ENCODE measurements around the gene LOX. TPM values are rescaled to one million over a fixed set of nuclear protein-coding genes. Genes with fewer than 3 reads are reported as not detected.

LOX gene
- total and polyA plus RNA-seq, 9 of the 15 experiments (the other 6 are each of a cell fraction or from before 2014, with no cell fraction given), result 0.06 to 0.09 TPM; not detected in 7

- Histone ChIP-seq H3K27ac (ENCODE audit: extremely low read depth, low read depth, low read length) (no peak overlapping the region), H3K4me3 (no peak overlapping the region), H3K4me1 (replicated peaks in 1 of 2; ENCODE audit: control insufficient read depth in 2 of 2, insufficient read depth in 2 of 2, low read length in 2 of 2) (no peaks in the 10 kb centered on the region), H3K9ac (ENCODE audit: insufficient read depth in 1 of 2, low read depth in 2 of 2, low read length in 2 of 2) (no peak overlapping the region), H4K20me1 (replicated peaks; ENCODE audit: control insufficient read depth, insufficient read depth, low read length) (no peaks in the 10 kb centered on the region), H3K27me3 (ENCODE audit: control insufficient read depth in 2 of 2, insufficient read depth in 2 of 2, low read length in 2 of 2) (no peaks in the 10 kb centered on the region), H3K36me3 (ENCODE audit: control insufficient read depth, insufficient read depth, low read length) (0 out of 3 replicates have a peak, but pooled peaks cover 3% of the 10 kb centered on the region), H2AFZ (ENCODE audit: low read depth, low read length) (no peak overlapping the region), H3K9me1 (ENCODE audit: control insufficient read depth, insufficient read depth, low read length) (no peaks in the 10 kb centered on the region), H3K9me3 (replicated peaks; ENCODE audit: control insufficient read depth, insufficient read depth, low read depth, low read length) (no peaks in the 10 kb centered on the region), H3K4me2 (ENCODE audit: insufficient read depth, low read length) (no peak overlapping the region), H3K79me2 (ENCODE audit: control insufficient read depth, insufficient read depth, low read length) (no peaks in the 10 kb centered on the region)
- TF ChIP-seq MIER1 (IDR thresholded peaks at IDR 0.05; ENCODE audit: low read depth) (no peak), MEIS2 (IDR thresholded peaks at IDR 0.05; ENCODE audit: partially characterized antibody) (peak; percentile 17), RNF2 (IDR thresholded peaks at IDR 0.05) (no peak)
- TF ChIP-seq, protein P1, sequence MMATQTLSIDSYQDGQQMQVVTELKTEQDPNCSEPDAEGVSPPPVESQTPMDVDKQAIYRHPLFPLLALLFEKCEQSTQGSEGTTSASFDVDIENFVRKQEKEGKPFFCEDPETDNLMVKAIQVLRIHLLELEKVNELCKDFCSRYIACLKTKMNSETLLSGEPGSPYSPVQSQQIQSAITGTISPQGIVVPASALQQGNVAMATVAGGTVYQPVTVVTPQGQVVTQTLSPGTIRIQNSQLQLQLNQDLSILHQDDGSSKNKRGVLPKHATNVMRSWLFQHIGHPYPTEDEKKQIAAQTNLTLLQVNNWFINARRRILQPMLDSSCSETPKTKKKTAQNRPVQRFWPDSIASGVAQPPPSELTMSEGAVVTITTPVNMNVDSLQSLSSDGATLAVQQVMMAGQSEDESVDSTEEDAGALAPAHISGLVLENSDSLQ (IDR thresholded peaks at IDR 0.05), result 0 out of 2 replicates have a peak, but pooled peaks have one; percentile 6
- POLR2A ChIA-PET, result interaction anchor here (0.6 to 1.7 kb wide), 3 partner anchors 15 to 654 kb away, joined by 3 to 4 read pairs (median 4); no protein-coding TSS in a partner anchor
- 27% methylated on average over 4 of the region's 4 CpGs for WGBS (ENCODE audit: insufficient coverage, low coverage, missing lambda C conversion rate)
- intact Hi-C loops (cut with micrococcal nuclease), result no loop called here
- DNase-seq (ENCODE audit: extremely low read depth in 1 of 4, low spot score in 3 of 4) (no peak), ATAC-seq (no peak), FAIRE-seq (no peak)
- CTCF ChIA-PET (ENCODE audit: low intra/inter-chr PET ratio), result no interaction called here
- BruUV-seq (replicated peaks), result no TSS peak
- in situ Hi-C loops (cut with MboI), result no loop called here
Measured at GRCh38 chr5:122036326-122036725, 41.7 kb downstream of the LOX start.

DNA sequence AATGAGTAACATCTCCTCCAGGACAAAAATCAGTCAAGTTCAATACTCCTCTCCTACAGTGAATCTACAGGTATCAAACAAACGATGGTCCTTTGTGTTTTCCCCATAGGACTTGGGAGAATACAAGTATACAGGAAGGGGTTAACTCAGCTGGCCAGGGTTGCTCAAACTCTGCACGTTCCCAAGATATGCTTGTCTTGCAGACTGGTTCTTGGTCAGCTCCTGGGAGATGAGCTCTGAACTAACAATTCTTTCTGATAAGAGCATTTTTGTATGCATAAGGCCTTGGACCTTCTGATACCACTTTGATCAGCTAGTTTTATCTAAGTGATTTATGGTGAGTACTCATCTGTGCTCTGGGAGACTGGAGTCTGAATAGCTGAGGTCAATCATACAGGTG lies 42.1 kb downstream of the LOX start:
- CTCF ChIA-PET (ENCODE audit: low intra/inter-chr PET ratio), result no interaction called here
- intact Hi-C loops (cut with micrococcal nuclease) (no loop called here), in situ Hi-C loops (cut with MboI) (no loop called here)
- Histone ChIP-seq H3K9ac (ENCODE audit: insufficient read depth in 1 of 2, low read depth in 2 of 2, low read length in 2 of 2) (no peak overlapping the region), H3K9me3 (replicated peaks; ENCODE audit: control insufficient read depth, insufficient read depth, low read depth, low read length) (no peaks in the 10 kb centered on the region), H3K79me2 (ENCODE audit: control insufficient read depth, insufficient read depth, low read length) (no peaks in the 10 kb centered on the region), H3K4me1 (replicated peaks in 1 of 2; ENCODE audit: control insufficient read depth in 2 of 2, insufficient read depth in 2 of 2, low read length in 2 of 2) (no peaks in the 10 kb centered on the region), H3K9me1 (ENCODE audit: control insufficient read depth, insufficient read depth, low read length) (no peaks in the 10 kb centered on the region), H2AFZ (ENCODE audit: low read depth, low read length) (no peak overlapping the region), H3K27ac (ENCODE audit: extremely low read depth, low read depth, low read length) (no peak overlapping the region), H3K4me2 (ENCODE audit: insufficient read depth, low read length) (no peak overlapping the region), H3K4me3 (no peak overlapping the region), H3K27me3 (ENCODE audit: control insufficient read depth in 2 of 2, insufficient read depth in 2 of 2, low read length in 2 of 2) (no peaks in the 10 kb centered on the region), H4K20me1 (replicated peaks; ENCODE audit: control insufficient read depth, insufficient read depth, low read length) (no peaks in the 10 kb centered on the region), H3K36me3 (ENCODE audit: control insufficient read depth, insufficient read depth, low read length) (0 out of 3 replicates have a peak, but pooled peaks cover 3% of the 10 kb centered on the region)
- DNase-seq (ENCODE audit: extremely low read depth in 1 of 4, low spot score in 3 of 4), result peak in 1 of 4 experiments; percentile 4
- POLR2A ChIA-PET, result interaction anchor here (0.6 to 1.7 kb wide), 2 partner anchors 15 to 25 kb away, joined by 3 to 4 read pairs; no protein-coding TSS in a partner anchor
- WGBS (ENCODE audit: insufficient coverage, low coverage, missing lambda C conversion rate), result 29% methylated on average over 2 of the region's 2 CpGs
- no peak for FAIRE-seq
- BruUV-seq (replicated peaks), result no TSS peak
- no peak for ATAC-seq
- no peak for TF ChIP-seq STAG1 (CRISPR knock-in tag; IDR thresholded peaks at IDR 0.05; ENCODE audit: borderline replicate concordance)
- no peak for TF ChIP-seq JUND (IDR thresholded peaks at IDR 0.05; ENCODE audit: borderline replicate concordance, low read depth, low read length)
- no peak for TF ChIP-seq JUND (tag; IDR thresholded peaks at IDR 0.05; ENCODE audit: borderline replicate concordance, low read depth, low read length)
- TF ChIP-seq, protein P2, sequence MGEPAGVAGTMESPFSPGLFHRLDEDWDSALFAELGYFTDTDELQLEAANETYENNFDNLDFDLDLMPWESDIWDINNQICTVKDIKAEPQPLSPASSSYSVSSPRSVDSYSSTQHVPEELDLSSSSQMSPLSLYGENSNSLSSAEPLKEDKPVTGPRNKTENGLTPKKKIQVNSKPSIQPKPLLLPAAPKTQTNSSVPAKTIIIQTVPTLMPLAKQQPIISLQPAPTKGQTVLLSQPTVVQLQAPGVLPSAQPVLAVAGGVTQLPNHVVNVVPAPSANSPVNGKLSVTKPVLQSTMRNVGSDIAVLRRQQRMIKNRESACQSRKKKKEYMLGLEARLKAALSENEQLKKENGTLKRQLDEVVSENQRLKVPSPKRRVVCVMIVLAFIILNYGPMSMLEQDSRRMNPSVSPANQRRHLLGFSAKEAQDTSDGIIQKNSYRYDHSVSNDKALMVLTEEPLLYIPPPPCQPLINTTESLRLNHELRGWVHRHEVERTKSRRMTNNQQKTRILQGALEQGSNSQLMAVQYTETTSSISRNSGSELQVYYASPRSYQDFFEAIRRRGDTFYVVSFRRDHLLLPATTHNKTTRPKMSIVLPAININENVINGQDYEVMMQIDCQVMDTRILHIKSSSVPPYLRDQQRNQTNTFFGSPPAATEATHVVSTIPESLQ (CRISPR knock-in tag; IDR thresholded peaks at IDR 0.05), result no peak
- TF ChIP-seq POLR2A (conservative IDR thresholded peaks at IDR 0.05), result no peak
- TF ChIP-seq, protein P3, sequence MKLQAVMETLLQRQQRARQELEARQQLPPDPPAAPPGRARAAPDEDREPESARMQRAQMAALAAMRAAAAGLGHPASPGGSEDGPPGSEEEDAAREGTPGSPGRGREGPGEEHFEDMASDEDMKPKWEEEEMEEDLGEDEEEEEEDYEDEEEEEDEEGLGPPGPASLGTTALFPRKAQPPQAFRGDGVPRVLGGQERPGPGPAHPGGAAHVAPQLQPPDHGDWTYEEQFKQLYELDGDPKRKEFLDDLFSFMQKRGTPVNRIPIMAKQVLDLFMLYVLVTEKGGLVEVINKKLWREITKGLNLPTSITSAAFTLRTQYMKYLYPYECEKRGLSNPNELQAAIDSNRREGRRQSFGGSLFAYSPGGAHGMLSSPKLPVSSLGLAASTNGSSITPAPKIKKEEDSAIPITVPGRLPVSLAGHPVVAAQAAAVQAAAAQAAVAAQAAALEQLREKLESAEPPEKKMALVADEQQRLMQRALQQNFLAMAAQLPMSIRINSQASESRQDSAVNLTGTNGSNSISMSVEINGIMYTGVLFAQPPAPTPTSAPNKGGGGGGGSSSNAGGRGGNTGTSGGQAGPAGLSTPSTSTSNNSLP (IDR thresholded peaks at IDR 0.05; ENCODE audit: borderline replicate concordance, low read depth, low read length), result no peak
- TF ChIP-seq COPS2 (conservative IDR thresholded peaks at IDR 0.05), result no peak
- TF ChIP-seq HNRNPK (IDR thresholded peaks at IDR 0.05; ENCODE audit: low read depth, low read length, poor library complexity, severe bottlenecking), result no peak
- no peak for TF ChIP-seq PHB2 (IDR thresholded peaks at IDR 0.05; ENCODE audit: low read depth)

Data from K562 (cell line).